T-helper 1 cell treated with Interleukin-12 subunit alpha and Interleukin-12 subunit beta and Interleukin-4 antibody, amounts not matched to agents 30 ng/mL and 1 ng/mL, for 36 hours (primary cell): ENCODE measurements around the gene NEDD8. TPM values are rescaled to one million over a fixed set of nuclear protein-coding genes. Genes with fewer than 3 reads are reported as not detected.

Experiments
- intact Hi-C: fragments of 100-400 bp; cut with micrococcal nuclease; formaldehyde crosslinking; loops from one replicate; pipeline ENCODE4 v1.15.1; 2024
- total RNA-seq: library from RNA; stranded (reverse); gene quantifications from 2 replicates; pipeline ENCODE4 v1.2.3, GENCODE V29; 2022

NEDD8 gene
- total RNA-seq, 1 donor from 2014 or later, result 191 TPM

GRCh38 chr14:24264298-24264697 is 32.1 kb upstream of the NEDD8 start:
- intact Hi-C loops, result no loop called here

- intact Hi-C loops, result no loop called here
These were observed 31.7 kb upstream of the NEDD8 start for GRCh38 chr14:24263848-24264247.

GRCh38 chr14:24262821-24263733 is 30.9 kb upstream of the NEDD8 start, which contains the start of gene TGM1:
Gene TGM1, minus strand, starts transcription at chr14:24263177. Its CDS starts 825 bp downstream, at chr14:24262352.
- intact Hi-C loops, result no loop called here

- intact Hi-C loops, result no loop called here
These were observed 29.8 kb upstream of the NEDD8 start for GRCh38 chr14:24261969-24262327.

- intact Hi-C loops, result no loop called here
These were observed 29.2 kb upstream of the NEDD8 start for GRCh38 chr14:24261256-24261968.

- intact Hi-C loops, result no loop called here
These were observed 28.6 kb upstream of the NEDD8 start for GRCh38 chr14:24260780-24261157.

- intact Hi-C loops, result no loop called here
These were observed 28.0 kb upstream of the NEDD8 start for GRCh38 chr14:24260026-24260779.

- intact Hi-C loops, result no loop called here
These were observed 27.3 kb upstream of the NEDD8 start for GRCh38 chr14:24259282-24260025.

- intact Hi-C loops, result no loop called here
These were observed 26.5 kb upstream of the NEDD8 start for GRCh38 chr14:24258548-24259265.

- intact Hi-C loops, result no loop called here
These were observed 26.0 kb upstream of the NEDD8 start for GRCh38 chr14:24258119-24258518.

GRCh38 chr14:24256960-24257359 is 24.8 kb upstream of the NEDD8 start:
- intact Hi-C loops, result no loop called here

- intact Hi-C loops, result no loop called here
These were observed 24.0 kb upstream of the NEDD8 start for GRCh38 chr14:24255931-24256711.

- intact Hi-C loops, result no loop called here
These were observed 23.3 kb upstream of the NEDD8 start for GRCh38 chr14:24255438-24255837.

- intact Hi-C loops, result no loop called here
These were observed 22.6 kb upstream of the NEDD8 start for GRCh38 chr14:24254630-24255392.

GRCh38 chr14:24253936-24254335 is 21.8 kb upstream of the NEDD8 start:
- intact Hi-C loops, result no loop called here

GRCh38 chr14:24252289-24253124 is 20.3 kb upstream of the NEDD8 start:
- intact Hi-C loops, result no loop called here

- intact Hi-C loops, result no loop called here
These were observed 19.7 kb upstream of the NEDD8 start for GRCh38 chr14:24251880-24252288.

GRCh38 chr14:24250354-24250753 is 18.2 kb upstream of the NEDD8 start:
- intact Hi-C loops, result no loop called here
